ENCODE measurements around the gene MMP24OS. TPM values are rescaled to one million over a fixed set of nuclear protein-coding genes. Genes with fewer than 3 reads are reported as not detected.

The MMP24OS gene
- total and polyA plus RNA-seq, 2 donors from 2014 or later, result 127 to 248 TPM

DNA sequence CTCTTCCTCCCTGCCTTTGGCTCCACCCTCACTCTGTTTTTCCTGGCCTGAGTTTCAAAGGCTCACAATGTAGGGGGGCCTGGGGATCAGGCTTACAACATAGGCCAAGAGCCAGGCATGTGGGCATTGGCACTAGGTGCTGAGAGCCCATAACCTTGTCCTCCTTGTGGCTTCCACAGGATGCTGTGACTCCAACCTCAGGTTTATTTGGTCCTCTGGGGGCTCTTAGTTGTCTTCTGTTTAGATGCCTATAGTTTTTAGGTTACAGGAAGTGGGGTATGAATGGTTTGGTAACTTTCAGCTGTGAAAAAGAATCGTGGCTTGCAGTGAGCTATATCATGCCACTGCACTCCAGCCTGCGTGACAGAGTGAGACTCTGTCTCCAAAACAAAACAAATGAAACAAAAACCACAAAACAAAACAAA, 25.9 kb downstream of the MMP24OS start:
- no peak overlapping the region for H3K9ac ChIP-seq (ENCODE audit: low read length in 3 of 3)
- no peak for FAIRE-seq
- intact Hi-C loops (cut with DNase I), result no loop called here
- no peaks in the 10 kb centered on the region for H3K9me3 ChIP-seq (ENCODE audit: control insufficient read depth in 2 of 3, insufficient read depth in 1 of 3, low read length in 3 of 3)
- no peak overlapping the region for H3K4me3 ChIP-seq (ENCODE audit: low read length in 3 of 3)
- no peaks in the 10 kb centered on the region for H3K27me3 ChIP-seq (ENCODE audit: control insufficient read depth, insufficient read depth, low read length)
- TF ChIP-seq, protein P1, sequence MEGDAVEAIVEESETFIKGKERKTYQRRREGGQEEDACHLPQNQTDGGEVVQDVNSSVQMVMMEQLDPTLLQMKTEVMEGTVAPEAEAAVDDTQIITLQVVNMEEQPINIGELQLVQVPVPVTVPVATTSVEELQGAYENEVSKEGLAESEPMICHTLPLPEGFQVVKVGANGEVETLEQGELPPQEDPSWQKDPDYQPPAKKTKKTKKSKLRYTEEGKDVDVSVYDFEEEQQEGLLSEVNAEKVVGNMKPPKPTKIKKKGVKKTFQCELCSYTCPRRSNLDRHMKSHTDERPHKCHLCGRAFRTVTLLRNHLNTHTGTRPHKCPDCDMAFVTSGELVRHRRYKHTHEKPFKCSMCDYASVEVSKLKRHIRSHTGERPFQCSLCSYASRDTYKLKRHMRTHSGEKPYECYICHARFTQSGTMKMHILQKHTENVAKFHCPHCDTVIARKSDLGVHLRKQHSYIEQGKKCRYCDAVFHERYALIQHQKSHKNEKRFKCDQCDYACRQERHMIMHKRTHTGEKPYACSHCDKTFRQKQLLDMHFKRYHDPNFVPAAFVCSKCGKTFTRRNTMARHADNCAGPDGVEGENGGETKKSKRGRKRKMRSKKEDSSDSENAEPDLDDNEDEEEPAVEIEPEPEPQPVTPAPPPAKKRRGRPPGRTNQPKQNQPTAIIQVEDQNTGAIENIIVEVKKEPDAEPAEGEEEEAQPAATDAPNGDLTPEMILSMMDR (IDR thresholded peaks at IDR 0.05; ENCODE audit: borderline replicate concordance, extremely low read depth, insufficient read depth), result no peak
- H3K4me1 ChIP-seq (ENCODE audit: control insufficient read depth in 2 of 3, insufficient read depth in 2 of 3, low read depth in 1 of 3, low read length in 3 of 3), result no peaks in the 10 kb centered on the region
- no peak overlapping the region for H3K27ac ChIP-seq (ENCODE audit: low read depth in 2 of 2, low read length in 2 of 2)
- DNase-seq, result no peak
- H3K36me3 ChIP-seq (ENCODE audit: control insufficient read depth in 2 of 3, insufficient read depth in 3 of 3, low read length in 3 of 3), result no peaks in the 10 kb centered on the region

GRCh38 chr20:35251613-35251940, 26.3 kb downstream of the MMP24OS start:
- no peak for FAIRE-seq
- DNase-seq, result no peak
- H3K9me3 ChIP-seq (ENCODE audit: control insufficient read depth in 2 of 3, insufficient read depth in 1 of 3, low read length in 3 of 3), result no peaks in the 10 kb centered on the region
- H3K36me3 ChIP-seq (ENCODE audit: control insufficient read depth in 2 of 3, insufficient read depth in 3 of 3, low read length in 3 of 3), result no peaks in the 10 kb centered on the region
- intact Hi-C loops (cut with DNase I), result no loop called here
- H3K27ac ChIP-seq (ENCODE audit: low read depth in 2 of 2, low read length in 2 of 2), result no peak overlapping the region
- no peaks in the 10 kb centered on the region for H3K4me1 ChIP-seq (ENCODE audit: control insufficient read depth in 2 of 3, insufficient read depth in 2 of 3, low read depth in 1 of 3, low read length in 3 of 3)
- H3K27me3 ChIP-seq (ENCODE audit: control insufficient read depth, insufficient read depth, low read length), result no peaks in the 10 kb centered on the region
- TF ChIP-seq, protein P1 (IDR thresholded peaks at IDR 0.05; ENCODE audit: borderline replicate concordance, extremely low read depth, insufficient read depth), result no peak
- no peak overlapping the region for H3K4me3 ChIP-seq (ENCODE audit: low read length in 3 of 3)
- peak overlapping the region in 1 of 3 donors; percentile 23 for H3K9ac ChIP-seq (ENCODE audit: low read length in 3 of 3)

- DNase-seq (no peak), FAIRE-seq (no peak)
- H3K36me3 ChIP-seq (ENCODE audit: control insufficient read depth in 2 of 3, insufficient read depth in 3 of 3, low read length in 3 of 3), result no peaks in the 10 kb centered on the region
- H3K9ac ChIP-seq (ENCODE audit: low read length in 3 of 3), result no peak overlapping the region
- H3K4me1 ChIP-seq (ENCODE audit: control insufficient read depth in 2 of 3, insufficient read depth in 2 of 3, low read depth in 1 of 3, low read length in 3 of 3), result no peaks in the 10 kb centered on the region
- H3K9me3 ChIP-seq (ENCODE audit: control insufficient read depth in 2 of 3, insufficient read depth in 1 of 3, low read length in 3 of 3), result no peaks in the 10 kb centered on the region
- peak overlapping the region; percentile 49 for H3K27ac ChIP-seq (ENCODE audit: low read depth in 2 of 2, low read length in 2 of 2)
- no peaks in the 10 kb centered on the region for H3K27me3 ChIP-seq (ENCODE audit: control insufficient read depth, insufficient read depth, low read length)
- intact Hi-C loops (cut with DNase I), result no loop called here
- TF ChIP-seq, protein P1 (IDR thresholded peaks at IDR 0.05; ENCODE audit: borderline replicate concordance, extremely low read depth, insufficient read depth), result no peak
- no peak overlapping the region for H3K4me3 ChIP-seq (ENCODE audit: low read length in 3 of 3)
These were observed 29.1 kb downstream of the MMP24OS start for GRCh38 chr20:35248641-35249475.

Data from kidney (tissue), 14 donors.